ENCODE results near the gene CCSER2.

Gene CCSER2

DNA sequence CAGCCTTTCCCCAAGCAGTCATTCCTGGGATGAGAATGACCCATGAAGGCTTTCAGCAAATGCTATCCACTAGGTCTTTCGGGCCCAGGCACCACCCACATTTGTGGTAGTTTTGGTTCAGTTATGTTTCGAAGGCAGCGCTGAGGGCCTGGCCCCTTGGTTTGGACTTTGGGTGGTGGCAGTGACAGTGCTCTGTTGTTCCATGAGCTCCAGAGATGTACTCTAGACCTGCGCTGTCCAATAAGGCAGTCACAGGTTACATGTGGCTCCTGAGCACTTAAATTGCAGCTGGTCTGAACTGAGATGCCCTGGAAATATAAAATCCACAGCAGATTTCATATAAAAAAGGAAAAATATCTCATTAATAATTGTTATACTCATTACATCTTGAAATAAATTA lies 209.6 kb downstream of the CCSER2 start:
- H3K27ac ChIP-seq = no peak overlapping the region
- TF ChIP-seq, protein P1, sequence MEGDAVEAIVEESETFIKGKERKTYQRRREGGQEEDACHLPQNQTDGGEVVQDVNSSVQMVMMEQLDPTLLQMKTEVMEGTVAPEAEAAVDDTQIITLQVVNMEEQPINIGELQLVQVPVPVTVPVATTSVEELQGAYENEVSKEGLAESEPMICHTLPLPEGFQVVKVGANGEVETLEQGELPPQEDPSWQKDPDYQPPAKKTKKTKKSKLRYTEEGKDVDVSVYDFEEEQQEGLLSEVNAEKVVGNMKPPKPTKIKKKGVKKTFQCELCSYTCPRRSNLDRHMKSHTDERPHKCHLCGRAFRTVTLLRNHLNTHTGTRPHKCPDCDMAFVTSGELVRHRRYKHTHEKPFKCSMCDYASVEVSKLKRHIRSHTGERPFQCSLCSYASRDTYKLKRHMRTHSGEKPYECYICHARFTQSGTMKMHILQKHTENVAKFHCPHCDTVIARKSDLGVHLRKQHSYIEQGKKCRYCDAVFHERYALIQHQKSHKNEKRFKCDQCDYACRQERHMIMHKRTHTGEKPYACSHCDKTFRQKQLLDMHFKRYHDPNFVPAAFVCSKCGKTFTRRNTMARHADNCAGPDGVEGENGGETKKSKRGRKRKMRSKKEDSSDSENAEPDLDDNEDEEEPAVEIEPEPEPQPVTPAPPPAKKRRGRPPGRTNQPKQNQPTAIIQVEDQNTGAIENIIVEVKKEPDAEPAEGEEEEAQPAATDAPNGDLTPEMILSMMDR (conservative IDR thresholded peaks at IDR 0.05) = no peak

DNA sequence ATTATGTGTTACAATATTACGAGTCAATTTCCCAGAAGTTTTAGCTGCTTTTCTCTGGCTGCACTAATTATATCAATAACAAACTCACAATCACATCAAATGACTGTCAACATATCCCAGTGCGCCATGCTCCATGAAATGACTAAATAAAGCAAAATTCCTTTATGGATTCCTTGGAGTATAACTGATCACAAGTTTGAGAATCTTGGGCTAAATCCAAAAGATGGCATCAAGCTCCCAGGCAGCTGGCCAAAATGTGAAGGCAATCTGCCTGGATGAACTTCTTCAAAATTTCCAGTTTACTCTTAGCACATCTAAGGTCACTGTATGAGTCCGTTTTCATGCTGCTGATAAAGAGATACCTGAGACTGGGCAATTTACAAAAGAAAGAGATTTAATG lies 210.8 kb downstream of the CCSER2 start:
- peak overlapping the region; percentile 44 for H3K27ac ChIP-seq

DNA sequence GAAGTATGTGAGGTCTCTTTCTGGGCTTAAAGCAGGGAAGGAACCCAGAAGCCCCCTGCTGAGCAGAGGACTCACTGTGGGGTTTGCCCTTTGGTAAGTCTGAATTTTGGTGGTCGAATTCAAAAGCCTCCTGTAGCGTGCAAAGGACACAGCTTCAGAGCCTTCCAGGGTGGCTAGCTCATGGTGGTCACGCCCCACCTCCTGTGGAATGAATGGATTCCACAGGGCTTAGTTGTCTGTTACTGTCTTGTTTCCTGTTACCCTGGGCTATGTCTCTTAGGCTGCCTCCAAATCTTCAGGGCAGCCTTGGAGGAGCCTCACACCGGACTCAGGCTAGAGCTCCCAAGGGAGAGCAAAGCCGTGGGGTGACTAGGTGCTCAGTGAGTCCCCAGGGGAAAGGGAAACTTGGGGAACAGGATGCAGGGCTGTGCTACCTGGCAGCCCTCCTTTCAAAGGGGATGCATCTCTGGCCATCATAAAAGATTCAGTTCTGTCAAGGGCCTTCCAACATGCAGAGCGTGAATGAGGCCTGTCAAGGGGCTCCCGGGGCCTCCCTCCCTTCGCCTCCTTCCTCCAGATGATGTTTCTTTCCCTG lies 211.7 kb downstream of the CCSER2 start:
- TF ChIP-seq, protein P1 (conservative IDR thresholded peaks at IDR 0.05) = no peak
- peak overlapping the region; percentile 44 for H3K27ac ChIP-seq

More for the DNA sequence above, 210.8 kb downstream of the CCSER2 start:
- TF ChIP-seq, protein P1 (conservative IDR thresholded peaks at IDR 0.05) = no peak

DNA sequence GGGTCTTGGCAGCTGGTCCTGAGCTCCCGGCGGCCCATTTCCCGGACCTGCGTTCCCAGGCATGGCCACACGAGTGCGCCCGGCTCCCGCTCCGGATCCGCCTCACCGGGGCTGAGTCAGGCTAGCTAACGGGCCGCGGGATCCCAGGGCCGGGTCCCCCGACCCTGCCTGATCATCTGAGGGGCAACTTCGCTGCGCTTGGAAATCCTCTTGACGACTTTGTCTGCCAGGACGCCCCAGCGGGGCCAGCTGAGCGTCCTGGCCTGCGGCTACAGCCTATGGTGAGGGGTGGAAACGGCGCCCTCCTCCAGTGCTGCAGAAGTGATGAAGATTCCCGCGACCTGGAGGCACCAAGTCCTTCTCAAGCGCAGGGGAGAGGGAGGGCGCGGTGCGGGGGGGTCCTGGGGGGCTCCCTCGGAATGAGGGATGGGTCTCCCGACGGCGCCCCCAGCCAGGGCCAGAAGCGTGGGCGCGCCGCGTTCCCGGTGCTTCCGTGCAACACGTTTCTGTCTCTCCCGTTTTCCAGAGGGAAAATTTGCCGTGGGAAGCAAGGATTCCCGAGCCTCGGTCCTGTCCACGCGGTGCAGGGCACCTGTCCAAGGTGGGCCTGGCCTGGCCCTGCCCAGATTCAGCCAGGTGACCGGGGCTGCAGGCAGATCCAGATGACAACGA lies 212.4 kb downstream of the CCSER2 start:
- no peak overlapping the region; the same call in 1 of the 2 replicates for H3K27ac ChIP-seq
- TF ChIP-seq, protein P1 (conservative IDR thresholded peaks at IDR 0.05) = peak; percentile 94

DNA sequence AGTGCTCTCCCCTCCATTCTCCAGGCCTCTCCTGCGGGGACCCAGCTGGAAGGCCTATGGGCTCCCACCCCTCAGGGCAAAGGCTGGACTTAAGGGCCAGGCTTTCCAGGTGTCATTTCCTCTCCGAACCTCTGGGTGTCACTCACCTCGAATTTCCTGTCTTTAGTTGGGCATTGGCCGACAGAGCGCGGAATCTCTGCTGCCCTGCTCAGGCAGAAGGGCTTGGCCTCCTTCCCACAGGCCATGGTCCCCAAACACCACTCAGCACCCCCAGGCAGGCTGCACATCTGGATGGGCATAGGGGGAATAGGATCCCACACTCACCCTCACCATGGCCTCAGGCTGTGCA lies 212.9 kb downstream of the CCSER2 start:
- TF ChIP-seq, protein P1 (conservative IDR thresholded peaks at IDR 0.05) = no peak
- no peak overlapping the region for H3K27ac ChIP-seq

DNA sequence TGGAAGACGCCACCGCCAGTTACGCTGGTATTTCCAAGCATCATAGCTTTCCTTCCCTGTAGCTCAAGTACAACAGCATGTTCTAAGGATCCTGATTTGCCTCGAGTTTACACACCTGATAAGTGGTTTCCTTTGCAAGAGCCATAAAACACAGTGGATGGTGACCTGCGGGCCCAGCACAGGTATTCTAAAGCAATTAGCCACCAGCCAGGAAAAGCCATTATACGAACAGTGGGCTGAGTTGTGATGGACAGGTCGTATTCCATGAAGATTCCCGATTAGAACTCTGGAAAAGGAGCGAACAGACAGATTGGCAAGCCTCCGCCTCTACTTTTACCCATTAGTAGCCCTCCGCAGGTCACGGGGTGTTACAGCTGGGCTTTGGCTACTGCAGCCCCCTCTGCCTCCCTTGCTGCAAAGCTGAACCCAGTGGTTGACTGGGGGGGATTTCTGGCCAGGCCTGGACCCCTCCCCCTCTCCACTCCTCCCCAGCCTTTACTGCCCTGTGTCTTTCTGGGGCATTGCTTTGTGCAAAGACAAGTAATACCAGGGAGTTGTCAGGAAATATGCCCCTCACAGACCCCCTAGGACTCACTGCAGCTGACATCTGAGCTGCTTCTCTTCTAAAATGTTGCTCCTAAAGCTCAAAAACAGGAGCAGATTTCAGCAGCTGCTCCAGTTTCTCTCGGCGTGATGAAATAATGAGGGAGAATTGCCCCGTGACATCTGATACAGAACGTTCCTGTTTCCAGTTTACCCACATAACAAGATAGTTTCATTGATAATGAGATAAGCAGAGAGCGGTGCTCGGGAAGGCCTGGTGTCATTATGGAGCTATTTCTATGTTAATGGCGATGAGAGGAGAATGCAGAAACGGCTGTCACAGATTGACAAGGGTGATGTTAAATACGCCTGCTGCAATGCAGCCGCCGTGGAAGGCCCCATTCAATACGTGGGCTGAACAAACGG lies 214.4 kb downstream of the CCSER2 start:
- TF ChIP-seq, protein P1 (conservative IDR thresholded peaks at IDR 0.05) = no peak

DNA sequence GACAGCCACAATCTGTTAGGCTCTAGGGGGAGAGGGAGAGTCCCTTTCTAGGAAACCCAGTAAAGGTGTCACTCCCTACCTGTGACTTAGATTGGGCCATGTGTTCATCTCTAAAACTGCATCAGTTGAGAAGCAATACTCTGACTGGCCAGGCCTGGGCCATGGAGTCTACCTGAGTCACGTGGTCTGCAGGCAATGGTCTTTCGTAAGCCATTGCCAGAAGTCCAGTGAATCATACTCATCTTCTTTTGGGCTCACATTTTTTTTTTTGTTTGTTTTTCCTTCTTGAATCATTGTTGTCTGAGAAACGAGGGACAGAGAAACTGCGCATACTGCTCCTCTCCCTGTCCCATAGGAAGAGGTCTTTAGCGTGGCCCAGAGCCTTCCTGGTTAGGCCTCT lies 215.6 kb downstream of the CCSER2 start:
- TF ChIP-seq, protein P1 (conservative IDR thresholded peaks at IDR 0.05) = no peak
- H3K27ac ChIP-seq = no peak overlapping the region

More for the DNA sequence above, 214.4 kb downstream of the CCSER2 start:
- peak overlapping the region; percentile 77 for H3K27ac ChIP-seq
